Fibroblast of pulmonary artery (primary cell): ENCODE measurements around the gene ADAMTSL3.
"Not testable (repeated sequence)": the region's sequence is repeated elsewhere in the genome, so short reads cannot be mapped to it uniquely, and the experiment has no call there.

Experiments
- DNase-seq: peaks from one replicate; pipeline ENCODE4 v3.0.0-alpha.2; 2010; ENCODE audit warnings: low read depth
- H3K4me3 ChIP-seq: replicated peaks from 2 replicates; pipeline ENCODE4 v1.5.1; 2011; ENCODE audit warnings: low read depth, mild to moderate bottlenecking, control low read depth, low read length, moderate library complexity
- TF ChIP-seq, protein P1 (sequence below): IDR thresholded peaks from 2 replicates; pipeline ENCODE4 v1.5.1; 2011; ENCODE audit warnings: mild to moderate bottlenecking, control low read depth, low read length, inconsistent platforms; ENCODE audit errors: missing control alignments

Gene ADAMTSL3

DNA sequence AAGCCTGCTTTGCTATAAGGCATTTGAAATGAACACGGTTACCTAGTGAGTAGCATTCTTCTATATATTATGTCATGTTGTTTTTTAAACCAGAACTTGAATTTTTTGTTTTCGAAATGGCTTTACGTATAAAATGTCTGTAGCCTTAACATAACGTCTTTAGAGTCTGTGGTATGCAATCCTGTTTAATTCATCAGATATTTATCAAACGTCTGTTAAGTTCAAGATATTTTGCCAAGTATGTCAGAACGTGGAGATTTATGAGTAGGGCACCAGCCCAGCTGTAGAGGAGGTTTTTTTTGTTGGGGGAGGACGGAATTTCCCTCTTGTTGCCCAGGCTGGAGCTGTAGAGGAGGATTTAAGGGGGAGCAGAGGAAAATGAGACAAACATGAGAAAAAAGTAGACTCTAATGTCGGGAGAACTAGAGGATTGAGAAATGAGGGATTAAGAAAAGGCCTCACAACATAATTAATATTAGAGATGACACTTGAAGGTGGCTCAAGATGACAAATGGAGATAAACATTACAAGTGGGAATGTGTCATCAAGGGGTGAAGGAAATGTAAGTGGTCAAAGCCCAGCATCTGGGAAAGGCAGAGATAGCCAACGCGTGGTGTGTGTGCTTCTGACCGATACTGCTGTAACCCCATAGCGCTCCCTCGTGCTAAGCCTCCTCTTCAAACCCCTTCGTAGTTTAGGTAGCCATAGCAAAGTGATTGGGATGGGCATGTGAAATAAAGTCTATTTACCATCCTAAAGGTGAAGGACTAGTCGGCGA is 427.7 kb downstream of the ADAMTSL3 start:
- DNase-seq, result peak; percentile 11
- H3K4me3 ChIP-seq, result no peak overlapping the region
- TF ChIP-seq, protein P1, sequence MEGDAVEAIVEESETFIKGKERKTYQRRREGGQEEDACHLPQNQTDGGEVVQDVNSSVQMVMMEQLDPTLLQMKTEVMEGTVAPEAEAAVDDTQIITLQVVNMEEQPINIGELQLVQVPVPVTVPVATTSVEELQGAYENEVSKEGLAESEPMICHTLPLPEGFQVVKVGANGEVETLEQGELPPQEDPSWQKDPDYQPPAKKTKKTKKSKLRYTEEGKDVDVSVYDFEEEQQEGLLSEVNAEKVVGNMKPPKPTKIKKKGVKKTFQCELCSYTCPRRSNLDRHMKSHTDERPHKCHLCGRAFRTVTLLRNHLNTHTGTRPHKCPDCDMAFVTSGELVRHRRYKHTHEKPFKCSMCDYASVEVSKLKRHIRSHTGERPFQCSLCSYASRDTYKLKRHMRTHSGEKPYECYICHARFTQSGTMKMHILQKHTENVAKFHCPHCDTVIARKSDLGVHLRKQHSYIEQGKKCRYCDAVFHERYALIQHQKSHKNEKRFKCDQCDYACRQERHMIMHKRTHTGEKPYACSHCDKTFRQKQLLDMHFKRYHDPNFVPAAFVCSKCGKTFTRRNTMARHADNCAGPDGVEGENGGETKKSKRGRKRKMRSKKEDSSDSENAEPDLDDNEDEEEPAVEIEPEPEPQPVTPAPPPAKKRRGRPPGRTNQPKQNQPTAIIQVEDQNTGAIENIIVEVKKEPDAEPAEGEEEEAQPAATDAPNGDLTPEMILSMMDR, result no peak

DNA sequence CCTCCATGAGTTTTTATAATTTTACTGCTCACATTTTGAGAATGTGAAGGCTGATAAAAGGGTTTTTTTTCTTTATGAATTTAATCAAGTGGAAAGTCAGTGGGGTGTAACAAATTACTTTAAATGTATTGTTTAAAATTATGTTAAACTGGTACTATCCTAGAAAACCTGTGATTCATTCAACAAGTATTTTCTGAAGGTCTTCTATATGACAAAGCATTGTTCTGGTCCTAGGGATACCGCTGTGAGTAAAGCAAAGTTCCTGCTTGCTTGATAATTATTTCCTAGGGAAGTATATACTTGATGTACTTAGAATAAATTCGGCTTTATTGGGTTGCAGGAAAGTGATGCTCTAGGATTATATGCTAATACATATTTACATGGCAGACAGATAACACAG is 428.8 kb downstream of the ADAMTSL3 start:
- H3K4me3 ChIP-seq, result no peak overlapping the region
- DNase-seq, result peak; percentile 27
- TF ChIP-seq, protein P1, result no peak

DNA sequence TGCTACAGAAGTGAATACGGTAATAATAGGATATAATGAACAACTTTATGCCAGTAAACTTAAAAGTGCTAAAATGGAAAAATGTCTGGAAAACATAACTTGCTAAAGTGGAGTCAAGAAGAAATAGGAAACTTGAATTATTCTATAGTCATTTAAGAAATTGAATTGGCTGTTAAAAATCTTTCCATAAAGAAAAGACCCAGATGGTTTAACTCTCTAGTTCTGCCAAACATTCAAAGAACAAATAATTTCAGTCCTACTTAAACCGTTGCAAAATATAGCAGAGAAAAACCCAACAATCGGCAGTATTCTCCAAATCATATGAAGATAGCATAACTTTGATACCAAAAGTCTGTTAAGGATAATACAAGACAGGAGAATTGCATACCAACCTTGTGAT is 432.1 kb downstream of the ADAMTSL3 start:
- not testable (repeated sequence) for H3K4me3 ChIP-seq, DNase-seq
